A549 (cell line): ENCODE measurements around the gene REXO4. TPM values are rescaled to one million over a fixed set of nuclear protein-coding genes. Genes with fewer than 3 reads are reported as not detected.

Experiments
- ATAC-seq, 2 experiments: fragments of 200-7000 bp in 1 of 2; fragments of >200 bp in 1 of 2; cut with Nextera tagmentation in 1 of 2; cut with Tn5 transposase in 1 of 2; 3 replicates each; pipeline versions ENCODE4 v1.8.0 to v1.9.1; 2018 to 2020; ENCODE audit warnings: mild to moderate bottlenecking in 1 of 2, moderate library complexity in 1 of 2
- CTCF ChIA-PET: fragments of 300-600 bp; sonication (Branson Sonifier 250); formaldehyde crosslinking; extraction: SDS; loops from one replicate; lab custom pipeline; 2021; ENCODE audit warnings: antibody characterized with exemption, inconsistent platforms; lab: Yijun Ruan, JAX
- POLR2A ChIA-PET: fragments of 350-600 bp; formaldehyde crosslinking; extraction: SDS; loops from one replicate; lab custom pipeline; 2021; ENCODE audit warnings: antibody characterized with exemption, inconsistent platforms; lab: Yijun Ruan, JAX
- DNase-seq, 2 experiments: peaks; one replicate each; pipeline versions ENCODE4 v3.0.0 to v3.0.0-alpha.2; 2011 to 2016; ENCODE audit warnings: low read depth in 1 of 2, low spot score in 1 of 2
- FAIRE-seq: peaks from 2 replicates; lab custom pipeline; 2011; peaks lifted over from hg19 to GRCh38; lab: Jason Lieb, UNC
- H3K27ac ChIP-seq, 2 experiments: fragments of >200 bp; sonication (Bioruptor Twin); formaldehyde crosslinking; 3 replicates each; pipeline ENCODE4 v1.5.1; 2016 to 2017
- H3K4me1 ChIP-seq: fragments of >200 bp; sonication (Bioruptor Twin); formaldehyde crosslinking; 3 replicates; pipeline ENCODE4 v1.6.1; 2016
- H3K4me2 ChIP-seq: fragments of >200 bp; sonication (Bioruptor Twin); formaldehyde crosslinking; 3 replicates; pipeline ENCODE4 v1.6.1; 2016
- H3K4me3 ChIP-seq: fragments of >200 bp; sonication (Bioruptor Twin); formaldehyde crosslinking; 3 replicates; pipeline ENCODE4 v1.5.1; 2016
- H3K9me3 ChIP-seq: fragments of >200 bp; sonication (Bioruptor Twin); formaldehyde crosslinking; 3 replicates; pipeline ENCODE4 v1.6.1; 2016
- CEBPB ChIP-seq, 2 experiments: fragments of >200 bp in 1 of 2; sonication (Bioruptor Twin) in 1 of 2; formaldehyde crosslinking in 1 of 2; IDR thresholded peaks; 2 replicates each; pipeline ENCODE4 v1.6.1; 2012 to 2016
- CHD2 ChIP-seq: fragments of 150-350 bp; IDR thresholded peaks from 2 replicates; pipeline ENCODE4 v1.6.1; 2014; ENCODE audit warnings: low read length; ENCODE audit not compliant: partially characterized antibody
- CHD4 ChIP-seq: fragments of 200-600 bp; sonication (generic); IDR thresholded peaks from 2 replicates; pipeline ENCODE4 v1.6.1; 2016; ENCODE audit warnings: antibody characterized with exemption, mild to moderate bottlenecking, borderline replicate concordance
- EHMT2 ChIP-seq: fragments of 200-600 bp; sonication (generic); IDR thresholded peaks from 2 replicates; pipeline ENCODE4 v1.6.1; 2016; ENCODE audit warnings: antibody characterized with exemption, low read depth, mild to moderate bottlenecking, moderate library complexity
- ESRRA ChIP-seq: fragments of 150-350 bp; IDR thresholded peaks from 2 replicates; pipeline ENCODE4 v1.6.1; 2014; ENCODE audit warnings: mild to moderate bottlenecking, low read length, borderline replicate concordance
- FOSB ChIP-seq: fragments of 250-450 bp; sonication (Bioruptor Pico); IDR thresholded peaks from 2 replicates; pipeline ENCODE4 v1.5.0; 2020; ENCODE audit warnings: mild to moderate bottlenecking, moderate library complexity
- FOSL2 ChIP-seq, 2 experiments: fragments of 450-650 bp in 1 of 2; fragments of >200 bp in 1 of 2; sonication (Bioruptor Twin) in 1 of 2; formaldehyde crosslinking; IDR thresholded peaks; 2 replicates each; pipeline versions ENCODE4 v1.5.0 to v1.6.1; 2016 to 2020; ENCODE audit warnings: mild to moderate bottlenecking in 1 of 2, moderate library complexity in 1 of 2
- GATA3 ChIP-seq: IDR thresholded peaks from 2 replicates; pipeline ENCODE4 v1.6.1; 2012; ENCODE audit warnings: borderline replicate concordance
- HDAC2 ChIP-seq: fragments of 200-600 bp; sonication (generic); IDR thresholded peaks from 2 replicates; pipeline ENCODE4 v1.6.1; 2016
- HOXB13 ChIP-seq: fragments of 250-450 bp; sonication (Bioruptor Pico); IDR thresholded peaks from 2 replicates; pipeline ENCODE4 v1.5.0; 2020; ENCODE audit warnings: low read depth, mild to moderate bottlenecking, moderate library complexity
- HOXB5 ChIP-seq: fragments of 250-450 bp; sonication (Bioruptor Pico); IDR thresholded peaks from 2 replicates; pipeline ENCODE4 v1.5.0; 2020; ENCODE audit warnings: mild to moderate bottlenecking, moderate library complexity
- JUNB ChIP-seq: fragments of >200 bp; sonication (Bioruptor Twin); formaldehyde crosslinking; IDR thresholded peaks from 2 replicates; pipeline ENCODE4 v1.6.1; 2016
- KDM1A ChIP-seq: fragments of 200-600 bp; sonication (generic); IDR thresholded peaks from 2 replicates; pipeline ENCODE4 v1.6.1; 2016; ENCODE audit warnings: low read depth, mild to moderate bottlenecking
- MAFK ChIP-seq: fragments of 450-650 bp; IDR thresholded peaks from 2 replicates; pipeline ENCODE4 v1.6.1; 2014; ENCODE audit not compliant: partially characterized antibody
- MYC ChIP-seq: IDR thresholded peaks from 2 replicates; pipeline ENCODE4 v1.6.1; 2012; ENCODE audit warnings: mild to moderate bottlenecking, inconsistent platforms, low read length, improper control_type of control experiment, borderline replicate concordance
- NFE2L2 ChIP-seq: fragments of 150-350 bp; conservative IDR thresholded peaks from 2 replicates; pipeline ENCODE4 v1.6.1; 2014; ENCODE audit warnings: low read length
- NPAS2 ChIP-seq: fragments of 250-450 bp; sonication (Bioruptor Pico); IDR thresholded peaks from 2 replicates; pipeline ENCODE4 v1.8.0; 2022; ENCODE audit warnings: mild to moderate bottlenecking, moderate library complexity, borderline replicate concordance
- POLR2AphosphoS2 ChIP-seq: conservative IDR thresholded peaks from 2 replicates; pipeline ENCODE4 v1.6.1; 2012; ENCODE audit warnings: low read length, improper control_type of control experiment, inconsistent platforms
- RFX5 ChIP-seq: fragments of 450-650 bp; IDR thresholded peaks from 2 replicates; pipeline ENCODE4 v1.7.1; 2014; ENCODE audit warnings: antibody characterized with exemption, mild to moderate bottlenecking, moderate library complexity
- SMC3 ChIP-seq: fragments of >200 bp; sonication (Bioruptor Twin); formaldehyde crosslinking; IDR thresholded peaks from 3 replicates; pipeline ENCODE4 v1.6.1; 2018; ENCODE audit warnings: inconsistent platforms
- TFCP2L1 ChIP-seq: fragments of 250-450 bp; sonication (Bioruptor Pico); IDR thresholded peaks from 2 replicates; pipeline ENCODE4 v1.5.0; 2021; ENCODE audit warnings: mild to moderate bottlenecking
- ZFP36 ChIP-seq: fragments of 450-650 bp; IDR thresholded peaks from 2 replicates; pipeline ENCODE4 v1.6.1; 2014; ENCODE audit warnings: borderline replicate concordance; ENCODE audit not compliant: partially characterized antibody
- WGBS: methylation state at CpG from one replicate; pipeline ENCODE4 v1.1.6; 2017; ENCODE audit errors: missing lambda C conversion rate; 5-methylcytosine and 5-hydroxymethylcytosine counted together
- polyA plus RNA-seq, 4 experiments: library from polyadenylated mRNA; depleted of rRNA in 3 of 4; stranded (reverse); fragments of >200 nt; fragmentation: RNase III in 1 of 4; extraction: RNeasy Plus Mini Kit Qiagen cat#74134 plus additional on column Dnase treatment in 1 of 4; gene quantifications; 2 replicates in 3 of 4; 3 replicates in 1 of 4; pipeline ENCODE4 v1.2.3, GENCODE V29; 2011 to 2017
- TF ChIP-seq, protein P1 (sequence below): fragments of >200 bp; sonication (Bioruptor Twin); formaldehyde crosslinking; IDR thresholded peaks from 3 replicates; pipeline ENCODE4 v1.5.1; 2016

REXO4 gene
- polyA plus RNA-seq, 2 of the 4 experiments (the other 2 are of a cell fraction): 25.8 to 31.0 TPM

DNA sequence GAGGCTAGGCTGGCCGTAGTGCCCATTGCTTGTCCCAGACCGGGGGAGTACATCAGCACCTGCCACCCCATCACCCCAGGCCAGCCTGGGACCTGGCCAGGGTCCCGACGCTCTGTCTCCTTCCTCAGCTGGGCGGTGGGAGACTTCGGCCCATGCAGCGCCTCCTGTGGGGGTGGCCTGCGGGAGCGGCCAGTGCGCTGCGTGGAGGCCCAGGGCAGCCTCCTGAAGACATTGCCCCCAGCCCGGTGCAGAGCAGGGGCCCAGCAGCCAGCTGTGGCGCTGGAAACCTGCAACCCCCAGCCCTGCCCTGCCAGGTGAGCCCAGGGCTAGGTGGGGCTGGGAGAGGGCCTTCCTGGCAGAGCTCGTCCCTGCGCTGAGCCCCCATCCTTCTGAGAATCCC is 25.4 kb upstream of the REXO4 start:
- POLR2A ChIA-PET: interaction anchor here (1.4 kb wide), 1 partner anchor 16 kb away, joined by 5 read pairs; the partner anchor contains the start of gene CACFD1
- WGBS: 52% methylated on average over 3 of the region's 15 CpGs
- no peak for FAIRE-seq

DNA sequence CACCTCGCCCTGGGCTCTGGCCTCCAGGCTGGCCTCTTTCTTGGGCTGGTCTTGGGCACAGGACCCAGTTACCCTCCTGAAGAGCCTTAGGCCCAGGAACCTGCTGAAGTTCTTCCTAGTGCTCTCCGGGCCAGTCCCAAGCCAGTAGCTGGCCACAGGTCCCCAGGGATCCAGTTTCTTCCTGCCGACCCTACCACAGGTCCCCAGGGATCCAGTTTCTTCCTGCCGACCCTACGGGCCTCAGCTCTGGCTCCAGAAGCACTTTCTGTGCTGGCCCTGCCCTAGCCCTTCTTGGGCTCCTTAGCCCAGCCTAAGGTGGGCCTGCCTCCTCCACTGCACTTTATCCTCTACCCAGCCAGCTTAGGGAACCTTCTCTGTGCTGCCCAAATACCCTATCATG is 23.8 kb upstream of the REXO4 start:
- H3K27ac ChIP-seq: no peak overlapping the region
- no peak overlapping the region for H3K4me2 ChIP-seq
- 53% methylated on average over 5 of the region's 5 CpGs for WGBS
- H3K4me1 ChIP-seq: no peaks in the 10 kb centered on the region
- H3K9me3 ChIP-seq: no peaks in the 10 kb centered on the region
- FAIRE-seq (no peak), ATAC-seq (no peak), DNase-seq (no peak)
- ChIA-PET CTCF (interaction anchor here (0.6 to 3.8 kb wide), 8 partner anchors 11 to 439 kb away, joined by 3 to 14 read pairs (median 3); partner anchors contain the start of genes ADAMTS13 and GBGT1), POLR2A (no interaction called here)
- TF ChIP-seq CHD2: no peak
- TF ChIP-seq KDM1A: no peak
- TF ChIP-seq HDAC2: no peak
- no peak for TF ChIP-seq CEBPB (IDR thresholded peaks at IDR 0.05)
- no peak for TF ChIP-seq HOXB5 (CRISPR knock-in tag)
- TF ChIP-seq MAFK: no peak
- TF ChIP-seq EHMT2: no peak
- TF ChIP-seq RFX5: no peak
- no peak for TF ChIP-seq NFE2L2
- no peak for TF ChIP-seq FOSB (CRISPR knock-in tag)
- TF ChIP-seq JUNB: no peak
- H3K4me3 ChIP-seq: no peak overlapping the region

More for the DNA sequence above, 25.4 kb upstream of the REXO4 start:
- no peak overlapping the region for H3K4me3 ChIP-seq
- DNase-seq (no peak), ATAC-seq (no peak)
- no peaks in the 10 kb centered on the region for H3K4me1 ChIP-seq
- H3K4me2 ChIP-seq: no peak overlapping the region
- no peak overlapping the region for H3K27ac ChIP-seq
- no peak for TF ChIP-seq ESRRA
- TF ChIP-seq TFCP2L1: no peak
- no peak for TF ChIP-seq RFX5
- no peak for TF ChIP-seq CHD4
- no peak for TF ChIP-seq MYC
- TF ChIP-seq FOSL2 (IDR thresholded peaks at IDR 0.05): no peak
- TF ChIP-seq FOSL2 (CRISPR knock-in tag; IDR thresholded peaks at IDR 0.05): no peak
- no peak for TF ChIP-seq KDM1A
- TF ChIP-seq POLR2AphosphoS2: no peak
- no peak for TF ChIP-seq CEBPB (IDR thresholded peaks at IDR 0.05)
- no peak for TF ChIP-seq GATA3
- TF ChIP-seq NPAS2 (CRISPR knock-in tag): no peak
- CTCF ChIA-PET: interaction anchor here (0.8 to 3.8 kb wide), 8 partner anchors 10 to 258 kb away, joined by 3 to 14 read pairs (median 6); no protein-coding TSS in a partner anchor
- no peaks in the 10 kb centered on the region for H3K9me3 ChIP-seq

DNA sequence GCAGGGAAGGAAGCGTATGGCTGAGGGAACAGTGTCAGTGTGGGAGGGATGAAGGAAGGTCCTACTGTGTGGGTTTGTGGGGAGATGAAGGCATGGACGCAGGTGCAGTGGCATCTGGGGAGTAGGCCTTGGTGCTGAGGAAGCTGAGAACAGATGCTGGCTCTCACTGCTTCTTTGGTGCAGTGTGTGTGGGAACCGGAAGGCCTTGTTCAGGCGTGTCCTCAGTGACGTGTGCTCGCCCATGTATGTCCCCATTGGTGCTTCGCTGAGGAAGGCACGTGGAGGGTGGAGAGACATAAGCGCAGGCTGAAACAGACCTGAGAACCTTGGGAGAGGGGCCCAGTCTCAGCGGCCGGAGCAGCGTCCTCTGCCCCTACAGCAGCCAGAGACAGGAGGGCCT is 23.1 kb upstream of the REXO4 start:
- no peak for ATAC-seq

More for the DNA sequence above, 23.1 kb upstream of the REXO4 start:
- ChIA-PET POLR2A (no interaction called here), CTCF (interaction anchor here (0.6 to 3.8 kb wide), 3 partner anchors 10 to 46 kb away, joined by 4 to 14 read pairs (median 9); no protein-coding TSS in a partner anchor)
- H3K9me3 ChIP-seq: no peaks in the 10 kb centered on the region
- no peak overlapping the region for H3K4me2 ChIP-seq
- H3K4me1 ChIP-seq: no peaks in the 10 kb centered on the region
- WGBS: 84% methylated on average over 12 of the region's 12 CpGs
- FAIRE-seq (no peak), DNase-seq (no peak)
- H3K27ac ChIP-seq: no peak overlapping the region
- H3K4me3 ChIP-seq: no peak overlapping the region
- TF ChIP-seq NPAS2 (CRISPR knock-in tag) (no peak), FOSB (CRISPR knock-in tag) (no peak), HOXB13 (CRISPR knock-in tag) (no peak), ZFP36 (no peak), SMC3 (no peak)
- TF ChIP-seq, protein P1, sequence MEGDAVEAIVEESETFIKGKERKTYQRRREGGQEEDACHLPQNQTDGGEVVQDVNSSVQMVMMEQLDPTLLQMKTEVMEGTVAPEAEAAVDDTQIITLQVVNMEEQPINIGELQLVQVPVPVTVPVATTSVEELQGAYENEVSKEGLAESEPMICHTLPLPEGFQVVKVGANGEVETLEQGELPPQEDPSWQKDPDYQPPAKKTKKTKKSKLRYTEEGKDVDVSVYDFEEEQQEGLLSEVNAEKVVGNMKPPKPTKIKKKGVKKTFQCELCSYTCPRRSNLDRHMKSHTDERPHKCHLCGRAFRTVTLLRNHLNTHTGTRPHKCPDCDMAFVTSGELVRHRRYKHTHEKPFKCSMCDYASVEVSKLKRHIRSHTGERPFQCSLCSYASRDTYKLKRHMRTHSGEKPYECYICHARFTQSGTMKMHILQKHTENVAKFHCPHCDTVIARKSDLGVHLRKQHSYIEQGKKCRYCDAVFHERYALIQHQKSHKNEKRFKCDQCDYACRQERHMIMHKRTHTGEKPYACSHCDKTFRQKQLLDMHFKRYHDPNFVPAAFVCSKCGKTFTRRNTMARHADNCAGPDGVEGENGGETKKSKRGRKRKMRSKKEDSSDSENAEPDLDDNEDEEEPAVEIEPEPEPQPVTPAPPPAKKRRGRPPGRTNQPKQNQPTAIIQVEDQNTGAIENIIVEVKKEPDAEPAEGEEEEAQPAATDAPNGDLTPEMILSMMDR: no peak
